Measurements from ENCODE around the gene TTLL11. TPM values are rescaled to one million over a fixed set of nuclear protein-coding genes. Genes with fewer than 3 reads are reported as not detected.

The TTLL11 gene
- total RNA-seq, 4 donors from 2014 or later, result 15.1 to 42.6 (median 29.1) TPM

DNA sequence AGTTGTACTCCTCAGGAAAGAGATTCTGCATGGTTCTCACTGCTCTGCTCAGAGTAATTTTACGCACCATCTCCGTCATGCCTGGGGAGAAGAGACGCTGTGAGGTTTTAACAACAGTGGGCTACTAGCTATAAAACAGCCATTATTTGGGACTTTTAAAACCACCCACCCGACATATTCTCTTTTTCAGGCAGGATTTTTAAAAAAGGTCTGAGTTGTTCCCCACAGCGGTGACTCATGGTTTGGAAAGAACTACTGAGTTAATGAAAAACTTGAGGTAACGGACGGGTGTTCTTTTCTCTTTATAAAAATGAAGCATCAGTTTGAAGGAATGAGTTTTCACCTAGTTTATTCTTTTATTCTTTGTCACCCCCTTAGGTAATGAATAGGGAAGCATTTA lies 61.3 kb downstream of the TTLL11 start:
- H3K9me3 ChIP-seq, result no peaks in the 10 kb centered on the region
- H3K4me1 ChIP-seq, result peaks cover 0 to 12% (median 0%) of the 10 kb centered on the region in 3 donors
- H3K36me3 ChIP-seq, result peaks cover 0 to 44% of the 10 kb centered on the region in 2 donors
- WGBS, 2 donors (ENCODE audit: low coverage in 1 of 2), result 65 to 77% methylated on average over 7 of the region's 7 CpGs
- no peak for ATAC-seq
- no peaks in the 10 kb centered on the region for H3K27me3 ChIP-seq
- TF ChIP-seq, protein P1, sequence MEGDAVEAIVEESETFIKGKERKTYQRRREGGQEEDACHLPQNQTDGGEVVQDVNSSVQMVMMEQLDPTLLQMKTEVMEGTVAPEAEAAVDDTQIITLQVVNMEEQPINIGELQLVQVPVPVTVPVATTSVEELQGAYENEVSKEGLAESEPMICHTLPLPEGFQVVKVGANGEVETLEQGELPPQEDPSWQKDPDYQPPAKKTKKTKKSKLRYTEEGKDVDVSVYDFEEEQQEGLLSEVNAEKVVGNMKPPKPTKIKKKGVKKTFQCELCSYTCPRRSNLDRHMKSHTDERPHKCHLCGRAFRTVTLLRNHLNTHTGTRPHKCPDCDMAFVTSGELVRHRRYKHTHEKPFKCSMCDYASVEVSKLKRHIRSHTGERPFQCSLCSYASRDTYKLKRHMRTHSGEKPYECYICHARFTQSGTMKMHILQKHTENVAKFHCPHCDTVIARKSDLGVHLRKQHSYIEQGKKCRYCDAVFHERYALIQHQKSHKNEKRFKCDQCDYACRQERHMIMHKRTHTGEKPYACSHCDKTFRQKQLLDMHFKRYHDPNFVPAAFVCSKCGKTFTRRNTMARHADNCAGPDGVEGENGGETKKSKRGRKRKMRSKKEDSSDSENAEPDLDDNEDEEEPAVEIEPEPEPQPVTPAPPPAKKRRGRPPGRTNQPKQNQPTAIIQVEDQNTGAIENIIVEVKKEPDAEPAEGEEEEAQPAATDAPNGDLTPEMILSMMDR (IDR thresholded peaks at IDR 0.05), result no peak
- no peak for TF ChIP-seq POLR2AphosphoS5 (IDR thresholded peaks at IDR 0.05)
- no peak for TF ChIP-seq EP300 (IDR thresholded peaks at IDR 0.05)
- no peak for TF ChIP-seq POLR2A (IDR thresholded peaks at IDR 0.05)
- H3K27ac ChIP-seq, result no peak overlapping the region
- H3K4me3 ChIP-seq, result no peak overlapping the region

DNA sequence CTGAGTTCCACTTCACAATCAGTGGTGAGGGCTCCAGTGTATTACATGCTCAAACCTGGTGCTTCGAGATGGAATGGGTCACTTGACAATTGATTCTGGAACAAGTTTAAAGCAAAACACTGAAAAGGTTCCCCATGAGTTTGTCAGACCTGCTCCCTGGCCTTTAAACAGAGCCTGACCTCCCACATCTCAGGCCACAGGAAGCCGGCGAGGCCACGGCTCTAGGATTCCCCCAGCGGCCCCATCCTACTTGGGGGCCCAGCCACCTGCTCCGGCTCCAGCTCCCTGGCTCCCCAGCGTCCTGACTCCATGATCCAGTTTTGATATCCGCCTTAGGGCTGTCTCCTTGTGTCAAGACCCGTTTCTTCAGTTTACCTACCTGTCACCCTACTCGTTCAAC lies 62.0 kb downstream of the TTLL11 start:
- peaks cover 0 to 12% (median 0%) of the 10 kb centered on the region in 3 donors for H3K4me1 ChIP-seq
- TF ChIP-seq POLR2A (IDR thresholded peaks at IDR 0.05), result no peak
- TF ChIP-seq EP300 (IDR thresholded peaks at IDR 0.05), result no peak
- TF ChIP-seq POLR2AphosphoS5 (IDR thresholded peaks at IDR 0.05), result no peak
- TF ChIP-seq, protein P1 (IDR thresholded peaks at IDR 0.05), result no peak
- H3K27ac ChIP-seq, result no peak overlapping the region
- H3K4me3 ChIP-seq, result no peak overlapping the region
- ATAC-seq, result no peak
- H3K27me3 ChIP-seq, result no peaks in the 10 kb centered on the region
- H3K9me3 ChIP-seq, result no peaks in the 10 kb centered on the region
- 81 to 84% methylated on average over 6 to 10 of the region's 10 CpGs for WGBS, 2 donors (ENCODE audit: low coverage in 1 of 2)
- H3K36me3 ChIP-seq, result peaks cover 0 to 45% of the 10 kb centered on the region in 2 donors

DNA sequence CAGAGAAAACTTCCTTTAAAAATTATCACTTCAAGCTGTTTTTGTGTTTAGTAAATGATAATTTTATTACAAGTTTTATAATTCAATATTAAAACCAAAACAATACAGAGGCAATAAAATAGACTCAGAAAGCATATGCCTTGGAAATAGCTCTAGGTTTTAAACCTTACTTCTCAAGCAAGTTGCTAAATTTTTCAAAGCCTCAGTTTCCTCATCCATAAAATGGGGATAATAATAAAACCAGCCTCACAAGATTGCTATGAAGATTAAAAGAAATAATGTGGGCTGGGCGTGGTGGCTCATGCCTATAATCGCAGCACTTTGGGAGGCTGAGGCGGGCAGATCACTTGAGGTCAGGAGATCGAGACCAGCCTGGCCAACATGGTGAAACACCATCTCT lies 62.8 kb downstream of the TTLL11 start:
- H3K27me3 ChIP-seq, result no peaks in the 10 kb centered on the region
- H3K4me3 ChIP-seq, result no peak overlapping the region
- H3K36me3 ChIP-seq, result peaks cover 1 to 46% of the 10 kb centered on the region in 2 donors
- peaks cover 0 to 12% (median 0%) of the 10 kb centered on the region in 3 donors for H3K4me1 ChIP-seq
- ATAC-seq, result no peak
- 95 to 100% methylated on average over 3 to 4 of the region's 4 CpGs for WGBS, 2 donors (ENCODE audit: low coverage in 1 of 2)
- no peaks in the 10 kb centered on the region for H3K9me3 ChIP-seq
- no peak for TF ChIP-seq POLR2A (IDR thresholded peaks at IDR 0.05)
- no peak for TF ChIP-seq EP300 (IDR thresholded peaks at IDR 0.05)
- TF ChIP-seq, protein P1 (IDR thresholded peaks at IDR 0.05), result no peak
- TF ChIP-seq POLR2AphosphoS5 (IDR thresholded peaks at IDR 0.05), result no peak
- no peak overlapping the region for H3K27ac ChIP-seq

DNA sequence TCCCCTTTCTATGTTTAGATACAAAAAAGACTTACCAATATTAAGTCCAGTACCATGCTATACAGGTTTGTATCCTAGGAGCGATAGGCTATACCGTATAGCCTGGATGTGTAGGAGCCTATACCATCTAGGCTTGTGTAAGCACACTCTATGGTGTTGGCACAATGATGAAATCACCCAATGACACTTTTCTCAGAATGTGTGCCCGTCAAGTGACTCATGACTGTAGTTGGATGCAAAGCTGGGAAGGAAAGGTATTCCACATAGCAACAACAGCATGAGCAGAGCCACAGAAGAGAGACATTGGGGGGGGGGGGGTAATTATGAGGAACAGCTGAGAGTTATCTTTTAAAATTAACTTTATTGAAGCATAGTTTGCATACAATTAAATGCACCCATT lies 63.2 kb downstream of the TTLL11 start:
- peaks cover 0 to 12% (median 0%) of the 10 kb centered on the region in 3 donors for H3K4me1 ChIP-seq
- H3K9me3 ChIP-seq, result no peaks in the 10 kb centered on the region
- no peak for ATAC-seq
- H3K27ac ChIP-seq, result no peak overlapping the region
- peaks cover 5 to 50% of the 10 kb centered on the region in 2 donors for H3K36me3 ChIP-seq
- no peak for TF ChIP-seq EP300 (IDR thresholded peaks at IDR 0.05)
- TF ChIP-seq POLR2AphosphoS5 (IDR thresholded peaks at IDR 0.05), result no peak
- TF ChIP-seq, protein P1 (IDR thresholded peaks at IDR 0.05), result no peak
- no peak for TF ChIP-seq POLR2A (IDR thresholded peaks at IDR 0.05)
- H3K27me3 ChIP-seq, result no peaks in the 10 kb centered on the region
- 95 to 100% methylated on average over 3 of the region's 3 CpGs for WGBS, 2 donors (ENCODE audit: low coverage in 1 of 2)
- no peak overlapping the region for H3K4me3 ChIP-seq

DNA sequence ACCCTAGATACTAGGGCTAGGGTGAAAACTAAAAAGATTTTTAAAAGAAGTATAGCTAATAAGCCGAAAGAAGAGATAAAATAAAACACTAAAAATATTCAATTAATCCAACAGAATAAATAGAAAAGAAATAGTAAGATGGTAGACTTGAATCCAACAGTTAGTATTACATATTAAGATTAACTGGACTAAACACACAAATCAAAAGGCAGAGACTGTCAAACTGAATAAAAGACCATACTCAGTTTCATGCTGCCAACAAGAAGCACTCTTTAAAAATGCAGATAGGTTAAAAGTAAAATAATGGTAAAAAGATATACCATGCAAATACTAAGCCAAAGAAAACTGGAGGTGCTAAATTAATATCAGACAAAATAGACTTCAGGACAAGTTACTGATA lies 65.0 kb downstream of the TTLL11 start:
- Histone ChIP-seq H3K27me3 (no peaks in the 10 kb centered on the region), H3K4me1 (peaks cover 0 to 8% (median 0%) of the 10 kb centered on the region in 3 donors), H3K4me3 (no peak overlapping the region), H3K27ac (no peak overlapping the region), H3K9me3 (no peaks in the 10 kb centered on the region), H3K36me3 (peaks cover 5 to 54% of the 10 kb centered on the region in 2 donors)
- ATAC-seq, result no peak
- TF ChIP-seq EP300 (IDR thresholded peaks at IDR 0.05), result no peak
- no peak for TF ChIP-seq POLR2AphosphoS5 (IDR thresholded peaks at IDR 0.05)
- TF ChIP-seq, protein P1 (IDR thresholded peaks at IDR 0.05), result no peak
- no peak for TF ChIP-seq POLR2A (IDR thresholded peaks at IDR 0.05)
- 94 to 100% methylated on average over 1 of the region's 1 CpG for WGBS, 2 donors (ENCODE audit: low coverage in 1 of 2)

Measured in gastroesophageal sphincter (tissue), 4 donors.